PC-9 (cell line): ENCODE results near the gene PTPRT.

Experiments used
- EZH2 ChIP-seq: fragments of 200-600 bp; sonication (generic); IDR thresholded peaks from 2 replicates; pipeline ENCODE4 v1.8.0; 2017; ENCODE audit warnings: antibody characterized with exemption, low read depth
- TF ChIP-seq, protein P1 (sequence below): fragments of 200-600 bp; sonication (generic); conservative IDR thresholded peaks from 2 replicates; pipeline ENCODE4 v1.6.1; 2017; ENCODE audit warnings: mixed run types, antibody characterized with exemption, mild to moderate bottlenecking, moderate library complexity

DNA sequence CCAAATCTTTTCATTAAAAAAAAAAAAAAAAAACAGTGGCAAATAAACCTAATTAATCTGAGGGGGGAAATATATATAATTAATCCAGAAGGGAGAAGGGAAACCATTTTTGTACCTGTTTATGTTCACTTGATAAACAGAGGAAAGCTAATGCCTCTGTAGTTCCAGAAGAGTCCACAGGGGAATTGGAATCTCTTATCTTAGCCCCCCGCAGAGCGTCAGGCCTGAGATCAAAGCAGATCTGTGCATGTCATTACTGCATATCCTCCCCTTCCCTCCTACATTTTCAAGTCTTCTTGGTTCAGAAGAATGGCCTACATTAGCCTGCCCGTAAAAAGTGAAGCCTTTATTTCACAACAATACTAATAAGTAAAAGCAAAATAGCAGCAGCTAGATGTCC, 157.2 kb downstream of the PTPRT start:
- TF ChIP-seq, protein P1, sequence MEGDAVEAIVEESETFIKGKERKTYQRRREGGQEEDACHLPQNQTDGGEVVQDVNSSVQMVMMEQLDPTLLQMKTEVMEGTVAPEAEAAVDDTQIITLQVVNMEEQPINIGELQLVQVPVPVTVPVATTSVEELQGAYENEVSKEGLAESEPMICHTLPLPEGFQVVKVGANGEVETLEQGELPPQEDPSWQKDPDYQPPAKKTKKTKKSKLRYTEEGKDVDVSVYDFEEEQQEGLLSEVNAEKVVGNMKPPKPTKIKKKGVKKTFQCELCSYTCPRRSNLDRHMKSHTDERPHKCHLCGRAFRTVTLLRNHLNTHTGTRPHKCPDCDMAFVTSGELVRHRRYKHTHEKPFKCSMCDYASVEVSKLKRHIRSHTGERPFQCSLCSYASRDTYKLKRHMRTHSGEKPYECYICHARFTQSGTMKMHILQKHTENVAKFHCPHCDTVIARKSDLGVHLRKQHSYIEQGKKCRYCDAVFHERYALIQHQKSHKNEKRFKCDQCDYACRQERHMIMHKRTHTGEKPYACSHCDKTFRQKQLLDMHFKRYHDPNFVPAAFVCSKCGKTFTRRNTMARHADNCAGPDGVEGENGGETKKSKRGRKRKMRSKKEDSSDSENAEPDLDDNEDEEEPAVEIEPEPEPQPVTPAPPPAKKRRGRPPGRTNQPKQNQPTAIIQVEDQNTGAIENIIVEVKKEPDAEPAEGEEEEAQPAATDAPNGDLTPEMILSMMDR, result no peak
- TF ChIP-seq EZH2, result no peak
